MM.1S (cell line): ENCODE data around the gene SELL.

Experiments used
- DNase-seq: peaks from one replicate; pipeline ENCODE4 v3.0.0-alpha.2; 2015
- H2AFZ ChIP-seq: fragments of 300-600 bp; sonication (generic); 2 replicates; pipeline ENCODE4 v1.6.0; 2016; ENCODE audit warnings: antibody characterized with exemption, low read length
- H3F3A ChIP-seq: fragments of 300-600 bp; sonication (generic); 2 replicates; pipeline ENCODE4 v1.6.1; 2016; ENCODE audit warnings: mild to moderate bottlenecking, antibody characterized with exemption, low read length, moderate library complexity, mixed read lengths; ENCODE audit not compliant: insufficient read depth
- H3K27ac ChIP-seq: fragments of 300-600 bp; sonication (generic); 2 replicates; pipeline ENCODE4 v1.5.1; 2016; ENCODE audit warnings: mild to moderate bottlenecking, low read length
- H3K27me3 ChIP-seq: fragments of 300-600 bp; sonication (generic); replicated peaks from 2 replicates; pipeline ENCODE4 v1.6.0; 2016; ENCODE audit warnings: low read length; ENCODE audit not compliant: insufficient read depth
- H3K36me3 ChIP-seq: fragments of 300-600 bp; sonication (generic); replicated peaks from 2 replicates; pipeline ENCODE4 v1.6.1; 2016; ENCODE audit warnings: mild to moderate bottlenecking, low read length, mixed read lengths; ENCODE audit not compliant: insufficient read depth
- H3K4me1 ChIP-seq: fragments of 300-600 bp; sonication (generic); 2 replicates; pipeline ENCODE4 v1.6.1; 2016; ENCODE audit warnings: low read length, mixed read lengths
- H3K4me2 ChIP-seq: fragments of 300-600 bp; sonication (generic); 2 replicates; pipeline ENCODE4 v1.6.0; 2016; ENCODE audit warnings: low read depth, low read length
- H3K4me3 ChIP-seq: fragments of 300-600 bp; sonication (generic); 2 replicates; pipeline ENCODE4 v1.5.1; 2016; ENCODE audit warnings: low read length, mixed read lengths
- H3K79me2 ChIP-seq: fragments of 300-600 bp; sonication (generic); 2 replicates; pipeline ENCODE4 v1.6.1; 2016; ENCODE audit warnings: mixed run types, low read length, mixed read lengths
- H3K9ac ChIP-seq: fragments of 300-600 bp; sonication (generic); 2 replicates; pipeline ENCODE4 v1.6.1; 2016; ENCODE audit warnings: low read length, mixed read lengths
- H3K9me2 ChIP-seq: fragments of 300-600 bp; sonication (generic); replicated peaks from 2 replicates; pipeline ENCODE4 v1.6.1; 2016; ENCODE audit warnings: mild to moderate bottlenecking, low read length, mixed read lengths; ENCODE audit not compliant: insufficient read depth
- H3K9me3 ChIP-seq: fragments of 300-600 bp; sonication (generic); replicated peaks from 2 replicates; pipeline ENCODE4 v1.6.1; 2016; ENCODE audit warnings: mild to moderate bottlenecking, low read length, mixed read lengths; ENCODE audit not compliant: insufficient read depth
- H4K20me1 ChIP-seq: fragments of 300-600 bp; sonication (generic); 2 replicates; pipeline ENCODE4 v1.6.1; 2016; ENCODE audit warnings: mild to moderate bottlenecking, low read length, moderate library complexity, mixed read lengths; ENCODE audit not compliant: insufficient read depth
- EZH2 ChIP-seq: fragments of 300-600 bp; sonication (generic); optimal IDR thresholded peaks from 2 replicates; pipeline ENCODE3; 2017; ENCODE audit warnings: low read depth, mild to moderate bottlenecking, antibody characterized with exemption, low read length, mixed read lengths
- EZH2phosphoT487 ChIP-seq: fragments of 300-600 bp; sonication (generic); IDR thresholded peaks from 2 replicates; pipeline ENCODE4 v1.6.1; 2018; ENCODE audit warnings: antibody characterized with exemption, low read length
- TF ChIP-seq, protein P1 (sequence below): fragments of 300-600 bp; sonication (generic); IDR thresholded peaks from 2 replicates; pipeline ENCODE4 v1.5.1; 2016; ENCODE audit warnings: antibody characterized with exemption, low read length, mixed read lengths

Gene SELL

DNA sequence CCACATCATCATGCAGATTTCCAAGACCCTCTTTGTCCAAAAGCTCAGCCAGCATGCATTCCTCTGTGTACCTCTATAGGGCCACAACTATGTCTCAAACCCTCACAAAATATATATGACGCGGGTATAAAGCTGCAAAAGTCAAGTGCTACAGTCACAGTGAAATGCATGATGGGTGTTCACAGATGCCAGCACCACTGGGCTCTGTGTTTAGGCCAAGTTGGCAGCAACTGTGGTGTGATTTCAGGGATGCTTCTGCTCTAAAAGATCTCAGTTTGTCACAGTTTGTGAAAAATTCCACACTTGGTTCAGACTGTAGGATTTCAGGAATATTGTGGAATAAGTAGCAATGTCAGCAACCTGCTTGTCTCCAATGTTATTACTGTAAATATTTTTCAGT, 57.5 kb downstream of the SELL start:
- Histone ChIP-seq H3K36me3 (no peaks in the 10 kb centered on the region), H3K4me2 (no peak overlapping the region), H3K79me2 (no peaks in the 10 kb centered on the region), H3K4me1 (no peaks in the 10 kb centered on the region), H3K9ac (no peak overlapping the region), H2AFZ (no peak overlapping the region), H3K27me3 (no peaks in the 10 kb centered on the region), H3K9me2 (no peaks in the 10 kb centered on the region), H3K27ac (no peak overlapping the region), H3F3A (no peaks in the 10 kb centered on the region), H3K4me3 (no peak overlapping the region), H4K20me1 (no peaks in the 10 kb centered on the region), H3K9me3 (no peaks in the 10 kb centered on the region)
- DNase-seq = no peak
- TF ChIP-seq, protein P1, sequence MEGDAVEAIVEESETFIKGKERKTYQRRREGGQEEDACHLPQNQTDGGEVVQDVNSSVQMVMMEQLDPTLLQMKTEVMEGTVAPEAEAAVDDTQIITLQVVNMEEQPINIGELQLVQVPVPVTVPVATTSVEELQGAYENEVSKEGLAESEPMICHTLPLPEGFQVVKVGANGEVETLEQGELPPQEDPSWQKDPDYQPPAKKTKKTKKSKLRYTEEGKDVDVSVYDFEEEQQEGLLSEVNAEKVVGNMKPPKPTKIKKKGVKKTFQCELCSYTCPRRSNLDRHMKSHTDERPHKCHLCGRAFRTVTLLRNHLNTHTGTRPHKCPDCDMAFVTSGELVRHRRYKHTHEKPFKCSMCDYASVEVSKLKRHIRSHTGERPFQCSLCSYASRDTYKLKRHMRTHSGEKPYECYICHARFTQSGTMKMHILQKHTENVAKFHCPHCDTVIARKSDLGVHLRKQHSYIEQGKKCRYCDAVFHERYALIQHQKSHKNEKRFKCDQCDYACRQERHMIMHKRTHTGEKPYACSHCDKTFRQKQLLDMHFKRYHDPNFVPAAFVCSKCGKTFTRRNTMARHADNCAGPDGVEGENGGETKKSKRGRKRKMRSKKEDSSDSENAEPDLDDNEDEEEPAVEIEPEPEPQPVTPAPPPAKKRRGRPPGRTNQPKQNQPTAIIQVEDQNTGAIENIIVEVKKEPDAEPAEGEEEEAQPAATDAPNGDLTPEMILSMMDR = no peak
- TF ChIP-seq EZH2 = no peak
- TF ChIP-seq EZH2phosphoT487 = no peak

DNA sequence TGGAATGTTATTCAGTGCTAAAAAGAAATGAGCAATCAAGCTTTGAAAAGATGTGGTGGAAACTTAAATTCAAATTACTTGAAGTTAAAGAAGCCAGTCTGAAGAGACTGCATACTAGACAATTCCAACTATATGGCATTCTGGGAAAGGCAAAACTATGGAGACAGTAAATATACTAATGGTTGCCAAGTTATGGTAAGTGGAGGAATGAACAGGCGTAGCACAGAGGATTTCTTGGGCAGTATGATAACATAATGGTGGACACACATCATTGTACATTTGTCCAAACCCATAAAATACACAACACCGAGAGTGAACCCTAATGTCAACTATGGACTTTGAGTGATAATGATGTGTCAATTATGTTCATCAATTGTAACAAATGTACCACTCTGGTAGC, 60.4 kb downstream of the SELL start:
- H2AFZ ChIP-seq = no peak overlapping the region
- H3K4me3 ChIP-seq = no peak overlapping the region
- TF ChIP-seq EZH2phosphoT487 (no peak), EZH2 (no peak)
- TF ChIP-seq, protein P1 = no peak
- no peak for DNase-seq
- no peaks in the 10 kb centered on the region for H3K79me2 ChIP-seq
- no peak overlapping the region for H3K27ac ChIP-seq
- no peaks in the 10 kb centered on the region for H3K27me3 ChIP-seq
- H3F3A ChIP-seq = no peaks in the 10 kb centered on the region
- H3K9ac ChIP-seq = no peak overlapping the region
- H3K4me1 ChIP-seq = no peaks in the 10 kb centered on the region
- no peak overlapping the region for H3K4me2 ChIP-seq
- no peaks in the 10 kb centered on the region for H3K36me3 ChIP-seq
- H3K9me2 ChIP-seq = no peaks in the 10 kb centered on the region
- no peaks in the 10 kb centered on the region for H3K9me3 ChIP-seq
- H4K20me1 ChIP-seq = no peaks in the 10 kb centered on the region

DNA sequence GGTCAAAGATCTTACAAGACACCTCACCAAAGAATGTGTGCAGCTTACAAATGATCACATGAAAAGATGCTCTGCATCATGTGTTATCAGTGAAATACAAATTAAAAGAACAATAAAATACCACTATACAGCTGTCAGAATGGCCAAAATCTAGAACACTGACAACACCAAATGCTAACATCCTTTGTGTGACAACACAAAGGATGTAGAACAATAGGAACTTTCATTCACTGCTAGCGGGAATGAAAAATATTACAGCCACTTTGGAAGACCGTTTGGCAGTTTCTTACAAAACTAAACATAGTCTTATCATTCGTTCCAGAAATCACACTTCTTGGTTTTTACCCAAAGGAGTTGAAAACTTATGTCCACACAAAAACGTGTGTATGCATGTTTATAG, 60.9 kb downstream of the SELL start:
- Histone ChIP-seq H3K4me1 (no peaks in the 10 kb centered on the region), H3K4me3 (no peak overlapping the region), H3K79me2 (no peaks in the 10 kb centered on the region), H3K9ac (no peak overlapping the region), H3K9me2 (no peaks in the 10 kb centered on the region), H3K27ac (no peak overlapping the region), H2AFZ (no peak overlapping the region), H3K36me3 (no peaks in the 10 kb centered on the region), H3F3A (no peaks in the 10 kb centered on the region), H3K27me3 (no peaks in the 10 kb centered on the region), H3K9me3 (no peaks in the 10 kb centered on the region), H4K20me1 (no peaks in the 10 kb centered on the region), H3K4me2 (no peak overlapping the region)
- TF ChIP-seq, protein P1 = no peak
- TF ChIP-seq EZH2 = no peak
- no peak for TF ChIP-seq EZH2phosphoT487
- no peak for DNase-seq
